Esophagus muscularis mucosa (tissue), 4 donors: ENCODE results near the gene SLC49A3.

ENCODE experiments used
- EP300 ChIP-seq: sonication (generic); formaldehyde crosslinking; IDR thresholded peaks from one replicate; pipeline ENCODE4 v1.6.1; 2017; ENCODE audit warnings: antibody characterized with exemption
- POLR2A ChIP-seq: fragments of 450-650 bp; IDR thresholded peaks from one replicate; pipeline ENCODE4 v1.6.1; 2017; ENCODE audit warnings: antibody characterized with exemption, moderate library complexity, mild to moderate bottlenecking, low read depth
- POLR2AphosphoS5 ChIP-seq, 2 donors: sonication (generic); formaldehyde crosslinking; IDR thresholded peaks; one replicate each; pipeline ENCODE4 v1.6.1; 2017; ENCODE audit warnings: antibody characterized with exemption in 2 of 2
- TF ChIP-seq, protein P1 (sequence below), 3 experiments: fragments of 200-600 bp in 2 of 3; fragments of 450-650 bp in 1 of 3; sonication (generic) in 2 of 3; IDR thresholded peaks; one replicate each; pipeline ENCODE4 v1.5.1; 2017 to 2019; ENCODE audit warnings: antibody characterized with exemption in 3 of 3, mild to moderate bottlenecking in 2 of 3, moderate library complexity in 1 of 3

DNA sequence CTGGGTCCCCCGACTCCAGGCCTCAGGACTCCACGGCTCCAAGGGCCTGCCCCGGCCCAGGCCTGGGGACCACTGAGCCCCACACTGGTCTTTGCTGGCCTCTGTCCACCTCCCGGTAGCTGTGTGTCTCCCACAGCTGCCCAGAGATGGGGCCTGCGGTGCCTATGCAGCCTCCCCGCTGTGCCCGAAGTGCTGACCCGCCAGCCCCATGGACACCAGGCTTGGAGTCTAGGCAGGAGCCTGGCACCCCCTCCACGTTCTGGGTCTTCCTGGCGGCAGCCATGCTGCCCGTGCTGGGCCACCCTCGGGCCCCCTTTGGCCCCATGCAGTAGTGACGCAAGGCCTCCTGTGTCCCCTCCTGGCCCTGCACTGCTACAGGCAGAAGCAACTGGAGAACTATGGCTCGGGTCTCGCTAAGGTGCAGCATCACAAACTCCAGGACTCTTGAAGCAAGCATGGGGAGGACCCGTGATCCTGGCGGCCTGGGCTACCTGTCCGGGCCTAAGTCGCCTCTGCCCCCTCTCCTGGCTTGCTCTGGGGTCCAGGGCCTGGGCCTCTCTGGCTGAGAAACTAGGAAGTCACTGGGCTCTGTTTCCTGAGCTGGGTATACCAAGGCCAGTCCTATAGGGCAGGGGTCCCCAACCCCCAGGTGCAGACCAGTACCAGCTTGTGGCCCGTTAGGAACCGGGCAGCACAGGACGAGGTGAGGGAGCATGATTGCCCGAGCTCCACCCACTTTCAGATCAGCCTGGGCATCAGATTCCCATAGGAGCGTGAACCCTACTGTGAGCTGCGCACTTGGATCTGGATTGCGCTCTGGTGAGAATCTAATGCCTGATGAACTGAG, 13.7 kb downstream of the SLC49A3 start:
- TF ChIP-seq POLR2AphosphoS5 (IDR thresholded peaks at IDR 0.05) (no peak), POLR2A (no peak), EP300 (no peak)
- TF ChIP-seq, protein P1, sequence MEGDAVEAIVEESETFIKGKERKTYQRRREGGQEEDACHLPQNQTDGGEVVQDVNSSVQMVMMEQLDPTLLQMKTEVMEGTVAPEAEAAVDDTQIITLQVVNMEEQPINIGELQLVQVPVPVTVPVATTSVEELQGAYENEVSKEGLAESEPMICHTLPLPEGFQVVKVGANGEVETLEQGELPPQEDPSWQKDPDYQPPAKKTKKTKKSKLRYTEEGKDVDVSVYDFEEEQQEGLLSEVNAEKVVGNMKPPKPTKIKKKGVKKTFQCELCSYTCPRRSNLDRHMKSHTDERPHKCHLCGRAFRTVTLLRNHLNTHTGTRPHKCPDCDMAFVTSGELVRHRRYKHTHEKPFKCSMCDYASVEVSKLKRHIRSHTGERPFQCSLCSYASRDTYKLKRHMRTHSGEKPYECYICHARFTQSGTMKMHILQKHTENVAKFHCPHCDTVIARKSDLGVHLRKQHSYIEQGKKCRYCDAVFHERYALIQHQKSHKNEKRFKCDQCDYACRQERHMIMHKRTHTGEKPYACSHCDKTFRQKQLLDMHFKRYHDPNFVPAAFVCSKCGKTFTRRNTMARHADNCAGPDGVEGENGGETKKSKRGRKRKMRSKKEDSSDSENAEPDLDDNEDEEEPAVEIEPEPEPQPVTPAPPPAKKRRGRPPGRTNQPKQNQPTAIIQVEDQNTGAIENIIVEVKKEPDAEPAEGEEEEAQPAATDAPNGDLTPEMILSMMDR (IDR thresholded peaks at IDR 0.05), result no peak
